SH-SY5Y (cell line): ENCODE results near the gene ZNRF1.

Experiments used
- GATA2 ChIP-seq: IDR thresholded peaks from 2 replicates; pipeline ENCODE4 v1.6.1; 2011; ENCODE audit warnings: mild to moderate bottlenecking, low read depth, low read length
- GATA3 ChIP-seq: IDR thresholded peaks from 2 replicates; pipeline ENCODE4 v1.6.1; 2011; ENCODE audit warnings: low read depth, mild to moderate bottlenecking, low read length, moderate library complexity

DNA sequence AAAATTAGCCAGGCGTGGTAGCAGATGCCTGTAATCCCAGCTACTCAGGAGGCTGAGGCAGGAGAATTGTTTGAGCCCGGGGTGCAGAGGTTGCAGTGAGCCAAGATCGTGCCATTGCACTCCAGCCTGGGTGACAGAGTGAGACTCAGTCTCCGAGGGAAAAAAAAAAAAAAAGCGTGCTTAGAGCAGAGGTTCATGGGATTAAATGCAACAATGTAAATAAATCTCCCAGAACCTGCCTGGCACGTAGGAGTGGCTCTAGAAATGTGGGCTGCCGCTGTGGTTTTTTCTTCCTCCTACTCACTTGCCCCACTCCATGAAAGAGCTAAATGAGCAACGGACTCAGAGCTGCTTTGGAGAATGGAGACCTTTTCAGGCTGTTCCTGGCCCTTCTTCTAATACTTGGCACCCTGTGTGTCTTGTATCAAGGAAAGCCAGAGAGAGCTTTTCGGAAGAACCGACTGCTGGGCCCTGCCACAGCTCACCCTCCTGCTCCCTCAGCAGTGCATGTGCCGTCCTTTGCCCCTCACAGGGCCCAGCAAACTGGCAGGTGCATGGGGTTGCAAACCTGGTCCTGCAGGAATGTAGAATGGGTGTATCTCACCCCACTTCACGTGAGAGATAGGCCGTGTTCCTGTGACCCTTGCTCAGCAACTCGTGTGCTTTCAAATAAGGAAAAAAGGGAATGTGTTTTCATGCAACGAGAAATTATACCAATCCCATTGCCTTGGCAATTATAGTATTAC is 65.8 kb downstream of the ZNRF1 start:
- TF ChIP-seq GATA3 (no peak), GATA2 (no peak)
